Endothelial cell of umbilical vein (primary cell): ENCODE data around the gene CFC1B. TPM values are rescaled to one million over a fixed set of nuclear protein-coding genes. Genes with fewer than 3 reads are reported as not detected.
"Not testable (repeated sequence)": the region's sequence is repeated elsewhere in the genome, so short reads cannot be mapped to it uniquely, and the experiment has no call there.

Experiments used
- BruUV-seq: library from RNA; stranded (reverse); fragments of 400-500 nt; replicated peaks from 2 replicates; lab custom pipeline; 2021; lab: Mats Ljungman, UMichigan
- CTCF ChIA-PET: fragments of 300-600, 350-600 bp; sonication (Branson Sonifier 250); formaldehyde crosslinking; loops from one replicate; lab custom pipeline; 2021; ENCODE audit warnings: antibody characterized with exemption, inconsistent platforms; lab: Charles Lee
- POLR2A ChIA-PET: fragments of 300-600, 350-600 bp; sonication (Branson Sonifier 250); formaldehyde crosslinking; loops from one replicate; lab custom pipeline; 2021; ENCODE audit warnings: antibody characterized with exemption, inconsistent platforms; lab: Charles Lee
- DNase-seq: peaks from one replicate; pipeline ENCODE4 v3.0.0-alpha.2; 2011; ENCODE audit warnings: low read depth, low spot score
- FAIRE-seq: peaks from 2 replicates; lab custom pipeline; 2011; peaks lifted over from hg19 to GRCh38; lab: Jason Lieb, UNC
- H2AFZ ChIP-seq: 2 replicates; pipeline ENCODE4 v1.6.0; 2012; ENCODE audit warnings: low read depth, low read length, control low read depth, inconsistent platforms
- H3K27ac ChIP-seq: 2 replicates; pipeline ENCODE4 v1.5.1; 2011; ENCODE audit warnings: low read depth, mild to moderate bottlenecking, control low read depth, low read length, moderate library complexity; ENCODE audit not compliant: insufficient read depth
- H3K27me3 ChIP-seq, 2 experiments: 2 replicates each; pipeline versions ENCODE4 v1.6.0 to v1.6.1; 2011; ENCODE audit warnings: low read length in 2 of 2, mixed read lengths in 1 of 2; ENCODE audit not compliant: control insufficient read depth in 2 of 2, insufficient read depth in 2 of 2
- H3K36me3 ChIP-seq, 2 experiments: 2 replicates in 1 of 2; 3 replicates in 1 of 2; pipeline ENCODE4 v1.5.1; 2011; ENCODE audit warnings: low read length in 2 of 2, mild to moderate bottlenecking in 1 of 2, moderate library complexity in 1 of 2; ENCODE audit not compliant: control insufficient read depth in 2 of 2, insufficient read depth in 2 of 2; ENCODE audit errors: extremely low read depth in 1 of 2
- H3K4me1 ChIP-seq: 3 replicates; pipeline ENCODE4 v1.5.1; 2011; ENCODE audit warnings: mild to moderate bottlenecking, low read length; ENCODE audit not compliant: control insufficient read depth, insufficient read depth; ENCODE audit errors: extremely low read depth
- H3K4me2 ChIP-seq: 2 replicates; pipeline ENCODE4 v1.6.1; 2011; ENCODE audit warnings: low read length, control low read depth, mixed read lengths; ENCODE audit not compliant: insufficient read depth
- H3K4me3 ChIP-seq, 3 experiments: fragments of 200-600 bp in 1 of 3; sonication (generic), shearing (Covaris generic) in 1 of 3; replicated peaks in 1 of 3; 2 replicates each; pipeline ENCODE4 v1.5.1; 2011 to 2016; ENCODE audit warnings: control low read depth in 3 of 3, low read length in 3 of 3, mild to moderate bottlenecking in 2 of 3, inconsistent platforms in 1 of 3, low read depth in 1 of 3, moderate library complexity in 1 of 3; ENCODE audit not compliant: insufficient read depth in 1 of 3
- H3K79me2 ChIP-seq: 2 replicates; pipeline ENCODE4 v1.6.0; 2012; ENCODE audit warnings: low read length, inconsistent platforms; ENCODE audit not compliant: control insufficient read depth, insufficient read depth
- H3K9ac ChIP-seq: replicated peaks from 2 replicates; pipeline ENCODE3; 2011; ENCODE audit warnings: low read length, control low read depth; ENCODE audit not compliant: insufficient read depth; ENCODE audit errors: extremely low read depth
- H3K9me1 ChIP-seq: replicated peaks from 3 replicates; pipeline ENCODE4 v1.6.0; 2011; ENCODE audit warnings: mild to moderate bottlenecking, low read length; ENCODE audit not compliant: control insufficient read depth, insufficient read depth; ENCODE audit errors: extremely low read depth
- H3K9me3 ChIP-seq: replicated peaks from 2 replicates; pipeline ENCODE4 v1.5.1; 2012; ENCODE audit warnings: low read length, inconsistent platforms; ENCODE audit not compliant: control insufficient read depth, insufficient read depth
- H4K20me1 ChIP-seq: replicated peaks from 2 replicates; pipeline ENCODE3; 2011; ENCODE audit warnings: mild to moderate bottlenecking, low read length; ENCODE audit not compliant: control insufficient read depth, insufficient read depth; ENCODE audit errors: extremely low read depth
- dilution Hi-C: fragments of 300-500 bp; cut with MboI; formaldehyde crosslinking; loops from one replicate; pipeline ENCODE4 v1.15.0; 2019; ENCODE audit warnings: low sequenced_read_pairs; ENCODE audit not compliant: extremely low pct_ligation_motif_present
- intact Hi-C: fragments of 100-400 bp; cut with micrococcal nuclease; formaldehyde crosslinking; loops from one replicate; pipeline ENCODE4 v1.10.0; 2022
- polyA plus RNA-seq, 4 experiments: library from polyadenylated mRNA; depleted of rRNA in 3 of 4; stranded (reverse) in 3 of 4; unstranded in 1 of 4; fragments of >200 nt; gene quantifications; 2 replicates each; pipeline versions ENCODE4 v1.2.1 to v1.2.3, GENCODE V29; 2011 to 2012; ENCODE audit warnings: missing spikeins in 1 of 4
- total RNA-seq: library from RNA; stranded (reverse); gene quantifications from 2 replicates; pipeline ENCODE4 v1.2.3, GENCODE V29; 2021

CFC1B gene
- total and polyA plus RNA-seq, 2 donors (not counting 3 experiments of a cell fraction or from before 2014, with no cell fraction given): not detected

DNA sequence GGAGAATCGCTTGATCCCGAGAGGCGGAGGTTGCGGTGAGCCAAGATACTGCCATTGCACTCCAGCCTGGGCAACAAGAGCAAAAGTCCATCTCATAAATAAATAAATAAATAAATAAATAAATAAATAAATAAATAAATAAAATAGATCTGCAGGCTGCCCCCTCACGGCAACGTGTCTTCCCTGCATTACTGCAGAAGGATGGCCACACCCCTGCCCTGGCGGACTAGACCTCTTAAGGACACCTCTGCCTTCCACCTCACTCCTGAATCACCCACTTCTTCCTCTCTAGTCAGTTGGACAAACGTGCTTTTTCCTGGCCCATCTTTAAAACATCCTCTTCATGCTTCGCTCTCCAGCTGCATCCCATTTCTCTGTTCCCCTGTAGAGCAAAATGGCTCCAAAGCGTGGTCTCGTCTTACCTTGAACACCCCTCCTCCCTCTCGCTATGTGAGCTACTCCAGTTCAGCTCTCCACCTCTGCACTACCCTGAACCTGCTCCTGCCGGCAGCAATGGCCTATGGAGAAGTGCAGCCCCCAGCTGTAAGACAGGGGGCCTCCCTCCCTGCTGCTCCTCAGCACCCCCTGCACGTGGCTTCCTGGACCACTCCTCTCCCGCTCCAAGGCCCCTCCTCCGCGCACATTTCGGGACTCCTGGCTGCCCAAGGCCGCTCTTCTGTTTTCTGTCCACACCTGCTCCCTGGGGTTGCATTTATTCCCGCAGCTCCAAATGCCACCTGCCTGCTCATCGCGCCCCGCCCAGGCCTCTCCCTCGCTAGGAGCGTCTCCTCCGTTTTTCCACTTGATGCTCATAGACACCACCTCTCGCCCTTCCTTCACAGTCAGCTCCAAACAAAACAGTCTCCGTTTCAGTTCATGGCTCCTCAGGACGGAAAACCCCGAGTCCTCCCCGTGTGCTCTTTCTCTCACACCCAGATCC lies 9.9 kb upstream of the CFC1B start:
- POLR2A ChIA-PET, H4K20me1 ChIP-seq, intact Hi-C loops, H3K9me1 ChIP-seq, H3K36me3 ChIP-seq, dilution Hi-C loops, BruUV-seq, DNase-seq, H3K4me3 ChIP-seq, CTCF ChIA-PET, H3K79me2 ChIP-seq, H3K4me2 ChIP-seq, H3K9ac ChIP-seq, H3K27ac ChIP-seq, H3K4me1 ChIP-seq, H3K27me3 ChIP-seq, H3K9me3 ChIP-seq, H2AFZ ChIP-seq: not testable (repeated sequence)
- peak; percentile 80 for FAIRE-seq

DNA sequence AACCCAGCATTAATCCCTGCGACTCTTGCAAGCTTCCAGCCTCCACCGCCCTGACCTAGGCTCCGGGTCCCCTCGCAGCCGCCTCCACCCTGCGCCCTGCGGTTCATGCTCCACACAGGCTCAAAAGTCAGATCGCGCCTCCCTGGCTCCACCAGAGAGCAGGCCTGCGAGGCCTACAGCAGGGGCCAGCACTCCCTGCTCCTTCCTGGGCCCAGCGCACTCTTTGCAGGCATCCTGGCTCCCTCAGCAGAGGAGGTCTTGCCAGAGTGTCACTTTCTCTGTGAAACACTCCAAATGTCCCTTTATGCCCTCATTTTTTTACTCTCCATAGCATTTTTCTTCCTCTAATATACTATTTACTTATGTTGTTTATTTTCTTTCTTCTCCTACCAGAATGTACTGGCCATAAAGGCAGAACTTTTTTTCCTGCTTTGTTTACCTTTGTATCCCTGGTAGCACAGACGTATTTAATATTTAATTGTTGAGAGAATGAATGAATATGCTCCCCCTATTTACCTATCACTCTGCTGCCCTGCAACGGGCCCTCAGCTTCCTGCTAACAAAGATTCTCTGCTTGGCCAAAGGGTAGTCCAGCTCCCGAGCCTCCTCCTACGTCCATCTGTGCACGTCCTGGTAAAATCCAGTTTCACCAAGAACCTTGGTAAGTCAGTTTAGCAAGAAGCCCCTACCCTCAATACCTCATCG lies 9.1 kb upstream of the CFC1B start:
- intact Hi-C loops, BruUV-seq: not testable (repeated sequence)

DNA sequence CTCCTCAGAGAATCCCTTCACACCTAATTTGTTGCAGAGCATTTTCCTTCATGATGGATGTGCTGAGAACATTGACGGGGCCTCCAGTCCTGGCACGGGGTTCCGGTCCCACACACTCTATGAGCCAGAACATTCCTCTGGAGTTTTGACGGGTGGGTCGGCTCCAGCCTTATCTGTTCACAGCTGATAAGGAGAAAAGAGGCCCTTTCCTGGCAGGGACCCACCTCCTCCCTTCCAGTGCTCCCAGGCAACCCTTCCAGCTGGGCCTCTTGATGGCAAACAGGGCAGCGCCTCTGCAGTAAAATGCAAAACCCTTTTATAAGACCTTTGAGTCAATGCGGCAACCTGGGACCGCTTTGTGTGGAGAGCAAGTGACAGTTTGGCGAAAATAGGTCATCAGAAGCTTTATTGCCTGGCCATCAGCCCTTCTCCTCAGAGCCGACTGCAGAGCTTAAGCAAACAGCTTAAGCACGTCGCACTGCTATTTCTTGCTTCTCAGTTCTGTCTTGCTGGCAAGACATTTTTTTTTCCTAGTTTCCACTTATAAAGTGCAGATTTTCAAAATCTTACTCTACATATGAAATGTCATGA lies 2.4 kb upstream of the CFC1B start:
- CTCF ChIA-PET, H3K27me3 ChIP-seq, FAIRE-seq, H3K9me1 ChIP-seq, H3K4me2 ChIP-seq, DNase-seq, dilution Hi-C loops, H4K20me1 ChIP-seq, H2AFZ ChIP-seq, H3K4me3 ChIP-seq, POLR2A ChIA-PET, H3K36me3 ChIP-seq, BruUV-seq, intact Hi-C loops, H3K27ac ChIP-seq, H3K79me2 ChIP-seq, H3K4me1 ChIP-seq, H3K9me3 ChIP-seq, H3K9ac ChIP-seq: not testable (repeated sequence)

More for the DNA sequence above, 9.1 kb upstream of the CFC1B start:
- H3K9me3 ChIP-seq, H3K27ac ChIP-seq, dilution Hi-C loops, H3K9ac ChIP-seq, DNase-seq, H3K27me3 ChIP-seq, H2AFZ ChIP-seq, CTCF ChIA-PET, H3K9me1 ChIP-seq, H3K4me2 ChIP-seq, H4K20me1 ChIP-seq, H3K79me2 ChIP-seq, H3K36me3 ChIP-seq, H3K4me3 ChIP-seq, H3K4me1 ChIP-seq, FAIRE-seq, POLR2A ChIA-PET: not testable (repeated sequence)
